Tibial artery (tissue), 4 donors: ENCODE data around the gene SULT1C2.
"Not testable (repeated sequence)": the region's sequence is repeated elsewhere in the genome, so short reads cannot be mapped to it uniquely, and the experiment has no call there.

ENCODE experiments used
- DNase-seq, 2 donors: peaks; one replicate each; pipeline ENCODE4 v3.0.0-alpha.2; 2019
- H3K27ac ChIP-seq, 2 donors: fragments of 200-600 bp; sonication (generic) in 1 of 2; 1 replicate in 1 of 2; 2 replicates in 1 of 2; pipeline ENCODE4 v1.5.1; 2018 to 2019; ENCODE audit warnings: mild to moderate bottlenecking in 1 of 2
- H3K27me3 ChIP-seq, 2 donors: fragments of 200-600 bp; sonication (generic) in 1 of 2; one replicate each; pipeline versions ENCODE4 v1.5.1 to v1.6.0; 2016 to 2019
- H3K36me3 ChIP-seq, 3 donors: fragments of 200-600 bp; sonication (generic) in 2 of 3; one replicate each; pipeline ENCODE4 v1.5.1; 2016 to 2019; ENCODE audit warnings: mild to moderate bottlenecking in 2 of 3
- H3K4me1 ChIP-seq, 4 donors: fragments of 200-600 bp; sonication (generic) in 2 of 4; 1 replicate in 3 of 4; 2 replicates in 1 of 4; pipeline ENCODE4 v1.5.1; 2016 to 2019
- H3K4me3 ChIP-seq, 2 donors: fragments of 200-600 bp; sonication (generic) in 1 of 2; 1 replicate in 1 of 2; 2 replicates in 1 of 2; pipeline ENCODE4 v1.5.1; 2018 to 2019; ENCODE audit warnings: mild to moderate bottlenecking in 2 of 2
- H3K9me3 ChIP-seq, 3 donors: fragments of 200-600 bp; sonication (generic) in 1 of 3; one replicate each; pipeline ENCODE4 v1.5.1; 2016 to 2019
- CTCF ChIP-seq, 2 experiments: fragments of 200-600 bp in 1 of 2; fragments of 450-650 bp in 1 of 2; IDR thresholded peaks; one replicate each; pipeline ENCODE4 v1.5.1; 2017 to 2019; ENCODE audit warnings: antibody characterized with exemption in 2 of 2, mild to moderate bottlenecking in 1 of 2, moderate library complexity in 1 of 2
- intact Hi-C: fragments of 100-400 bp; cut with DNase I; formaldehyde crosslinking; loops from one replicate; pipeline ENCODE4 v1.15.0; 2023; ENCODE audit warnings: low total_unique reads

Gene SULT1C2

GRCh38 chr2:108278631-108279030 is 10.1 kb upstream of the SULT1C2 start:
- H3K27ac ChIP-seq, result no peak overlapping the region
- TF ChIP-seq CTCF (IDR thresholded peaks at IDR 0.05), result no peak
- no peaks in the 10 kb centered on the region for H3K36me3 ChIP-seq
- no peaks in the 10 kb centered on the region for H3K9me3 ChIP-seq
- H3K4me3 ChIP-seq, result no peak overlapping the region
- no peaks in the 10 kb centered on the region for H3K4me1 ChIP-seq
- intact Hi-C loops, result no loop called here
- no peaks in the 10 kb centered on the region for H3K27me3 ChIP-seq
- no peak for DNase-seq

- Histone ChIP-seq H3K36me3 (no peaks in the 10 kb centered on the region), H3K9me3 (no peaks in the 10 kb centered on the region), H3K4me1 (no peaks in the 10 kb centered on the region), H3K4me3 (no peak overlapping the region), H3K27me3 (no peaks in the 10 kb centered on the region), H3K27ac (no peak overlapping the region)
- intact Hi-C loops, result no loop called here
- DNase-seq, result no peak
- TF ChIP-seq CTCF (IDR thresholded peaks at IDR 0.05), result no peak
Measured at GRCh38 chr2:108279468-108279867, 9.2 kb upstream of the SULT1C2 start.

GRCh38 chr2:108280466-108280865 is 8.2 kb upstream of the SULT1C2 start:
- Histone ChIP-seq H3K36me3 (no peaks in the 10 kb centered on the region), H3K27me3 (no peaks in the 10 kb centered on the region), H3K27ac (no peak overlapping the region), H3K9me3 (no peaks in the 10 kb centered on the region), H3K4me1 (no peaks in the 10 kb centered on the region), H3K4me3 (no peak overlapping the region)
- DNase-seq, result no peak
- intact Hi-C loops, result no loop called here
- no peak for TF ChIP-seq CTCF (IDR thresholded peaks at IDR 0.05)

GRCh38 chr2:108284566-108284965 is 4.1 kb upstream of the SULT1C2 start:
- H3K36me3 ChIP-seq, intact Hi-C loops, DNase-seq: not testable (repeated sequence)

GRCh38 chr2:108285616-108286015 is 3.1 kb upstream of the SULT1C2 start:
- H3K4me1 ChIP-seq, result no peaks in the 10 kb centered on the region
- no peaks in the 10 kb centered on the region for H3K36me3 ChIP-seq
- H3K27ac ChIP-seq, result no peak overlapping the region
- no peak for DNase-seq
- peaks cover 0 to 3% (median 0%) of the 10 kb centered on the region in 3 donors for H3K9me3 ChIP-seq
- H3K27me3 ChIP-seq, result no peaks in the 10 kb centered on the region
- H3K4me3 ChIP-seq, result no peak overlapping the region
- TF ChIP-seq CTCF (IDR thresholded peaks at IDR 0.05), result no peak
- intact Hi-C loops, result no loop called here

More at GRCh38 chr2:108284566-108284965, 4.1 kb upstream of the SULT1C2 start:
- not testable (repeated sequence) for H3K9me3 ChIP-seq, H3K4me3 ChIP-seq, H3K27ac ChIP-seq, H3K4me1 ChIP-seq, H3K27me3 ChIP-seq

GRCh38 chr2:108287169-108287568 is 1.5 kb upstream of the SULT1C2 start:
- TF ChIP-seq CTCF (IDR thresholded peaks at IDR 0.05), result no peak
- H3K36me3 ChIP-seq, result no peaks in the 10 kb centered on the region
- no peak for DNase-seq
- no peak overlapping the region for H3K27ac ChIP-seq
- no peaks in the 10 kb centered on the region for H3K4me1 ChIP-seq
- peaks cover 0 to 3% (median 0%) of the 10 kb centered on the region in 3 donors for H3K9me3 ChIP-seq
- H3K27me3 ChIP-seq, result no peaks in the 10 kb centered on the region
- intact Hi-C loops, result no loop called here
- no peak overlapping the region for H3K4me3 ChIP-seq
